Dermis microvascular lymphatic vessel endothelial cell (primary cell): ENCODE results near the gene MDFI. TPM values are rescaled to one million over a fixed set of nuclear protein-coding genes. Genes with fewer than 3 reads are reported as not detected.

Source experiments
- total RNA-seq: library from RNA; depleted of rRNA; stranded (reverse); fragments of >200 nt; gene quantifications from 2 replicates; pipeline ENCODE4 v1.2.1, GENCODE V29; 2014

MDFI gene
- total RNA-seq, 1 donor from 2014 or later = 38.9 TPM

Other genes starting within 250 kb of the MDFI start
- 3.2 and 5.8 TPM in 2 replicates for gene FOXP4, start 92.1 kb upstream of the MDFI start, total RNA-seq
- 5.5 and 7.6 TPM in 2 replicates for gene TFEB, start 97.1 kb downstream of the MDFI start, total RNA-seq
- not detected in 2 replicates for gene PGC, start 108.9 kb downstream of the MDFI start, total RNA-seq
- gene FRS3, start 141.4 kb downstream of the MDFI start, total RNA-seq = 0.64 and 0.89 TPM in 2 replicates
- 6.4 and 9.5 TPM in 2 replicates for gene PRICKLE4, start 142.3 kb downstream of the MDFI start, total RNA-seq
- 40.2 and 51.7 TPM in 2 replicates for gene TOMM6, start 149.2 kb downstream of the MDFI start, total RNA-seq